ENCODE data around the gene TSPO.

TSPO gene

GRCh38 chr22:43118953-43119458, 32.4 kb upstream of the TSPO start:
- Mint-ChIP-seq H3K9me3 (no peaks in the 10 kb centered on the region), H3K4me3 (no peak overlapping the region), H3K36me3 (ENCODE audit: low read depth) (no peaks in the 10 kb centered on the region), H3K27me3 (peaks cover 11% of the 10 kb centered on the region), H3K4me1 (ENCODE audit: low read depth) (peaks cover 43% of the 10 kb centered on the region), H3K27ac (no peak overlapping the region)
- intact Hi-C loops (cut with micrococcal nuclease) = no loop called here

DNA sequence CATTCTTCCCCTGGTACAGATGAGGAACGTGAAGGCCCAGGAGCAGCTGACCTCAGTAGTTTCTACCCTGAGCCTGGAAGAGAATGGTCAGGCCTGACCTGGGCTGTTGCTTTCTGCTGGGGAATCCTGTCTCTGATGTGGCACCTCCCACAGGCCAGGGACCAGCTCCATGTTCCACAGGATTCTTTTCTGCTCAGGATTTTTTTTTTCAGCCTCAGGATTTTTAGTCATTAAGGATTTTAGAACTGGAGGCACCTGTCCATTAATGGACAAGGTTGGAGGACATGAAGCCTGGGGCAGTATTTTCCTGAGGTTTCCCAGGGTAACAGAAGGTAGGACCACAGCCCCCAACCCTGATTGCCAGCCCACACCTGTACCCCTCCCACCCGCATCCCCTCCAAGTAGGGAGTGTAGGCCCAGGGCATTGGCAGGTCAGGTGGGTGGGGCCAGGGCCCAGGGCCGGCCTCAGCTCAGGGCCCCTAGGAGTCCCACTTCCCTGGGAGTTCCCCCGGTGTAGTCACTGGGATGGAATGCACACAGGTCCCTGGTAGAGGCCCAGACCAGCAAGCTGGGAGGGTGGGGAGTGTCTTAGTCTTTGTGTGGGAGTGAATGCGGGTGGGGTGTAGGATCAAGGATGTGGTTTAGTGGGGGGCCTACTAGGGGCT, 24.7 kb upstream of the TSPO start:
- Mint-ChIP-seq H3K4me1 (ENCODE audit: low read depth) (peaks cover 62% of the 10 kb centered on the region), H3K4me3 (no peak overlapping the region), H3K9me3 (no peaks in the 10 kb centered on the region), H3K36me3 (ENCODE audit: low read depth) (no peaks in the 10 kb centered on the region), H3K27me3 (peaks cover 17% of the 10 kb centered on the region), H3K27ac (peak overlapping the region; percentile 58)
- intact Hi-C loops (cut with micrococcal nuclease) = no loop called here

- Mint-ChIP-seq H3K9me3 (no peaks in the 10 kb centered on the region), H3K4me1 (ENCODE audit: low read depth) (peaks cover 62% of the 10 kb centered on the region), H3K4me3 (no peak overlapping the region), H3K27ac (peak overlapping the region; percentile 58), H3K27me3 (peaks cover 17% of the 10 kb centered on the region), H3K36me3 (ENCODE audit: low read depth) (peaks cover 4% of the 10 kb centered on the region)
- intact Hi-C loops (cut with micrococcal nuclease) = no loop called here
Measured at GRCh38 chr22:43127166-43127908, 24.0 kb upstream of the TSPO start.

GRCh38 chr22:43128116-43128515, 23.2 kb upstream of the TSPO start:
- Mint-ChIP-seq H3K27ac (peak overlapping the region; percentile 58), H3K36me3 (ENCODE audit: low read depth) (peaks cover 12% of the 10 kb centered on the region), H3K4me1 (ENCODE audit: low read depth) (peaks cover 57% of the 10 kb centered on the region), H3K4me3 (no peak overlapping the region), H3K9me3 (no peaks in the 10 kb centered on the region), H3K27me3 (peaks cover 17% of the 10 kb centered on the region)
- intact Hi-C loops (cut with micrococcal nuclease) = no loop called here

DNA sequence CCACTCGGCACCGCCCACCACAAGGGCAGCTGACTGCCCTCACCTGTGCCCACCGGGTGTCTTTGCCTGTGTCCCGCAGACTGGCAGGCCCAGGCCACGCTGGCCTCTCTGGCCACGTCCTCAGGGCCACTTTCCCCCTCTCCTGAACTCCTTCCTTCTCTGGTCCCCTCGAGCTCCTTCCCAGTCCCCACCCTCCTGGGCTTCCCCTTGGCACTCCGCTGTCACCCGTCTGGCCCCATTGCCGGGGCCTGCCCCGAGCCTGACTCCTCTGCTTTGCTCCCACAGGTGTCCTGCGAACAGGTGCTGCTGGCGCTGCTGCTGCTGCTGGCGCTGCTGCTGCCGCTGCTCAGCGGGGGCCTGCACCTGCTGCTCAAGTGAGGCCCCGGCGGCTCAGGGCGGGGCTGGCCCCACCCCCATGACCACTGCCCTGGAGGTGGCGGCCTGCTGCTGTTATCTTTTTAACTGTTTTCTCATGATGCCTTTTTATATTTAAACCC, 22.4 kb upstream of the TSPO start:
- Mint-ChIP-seq H3K27me3 (peaks cover 17% of the 10 kb centered on the region), H3K4me1 (ENCODE audit: low read depth) (peaks cover 57% of the 10 kb centered on the region), H3K27ac (peak overlapping the region; percentile 47), H3K36me3 (ENCODE audit: low read depth) (peaks cover 20% of the 10 kb centered on the region), H3K4me3 (no peak overlapping the region), H3K9me3 (no peaks in the 10 kb centered on the region)
- intact Hi-C loops (cut with micrococcal nuclease) = no loop called here

DNA sequence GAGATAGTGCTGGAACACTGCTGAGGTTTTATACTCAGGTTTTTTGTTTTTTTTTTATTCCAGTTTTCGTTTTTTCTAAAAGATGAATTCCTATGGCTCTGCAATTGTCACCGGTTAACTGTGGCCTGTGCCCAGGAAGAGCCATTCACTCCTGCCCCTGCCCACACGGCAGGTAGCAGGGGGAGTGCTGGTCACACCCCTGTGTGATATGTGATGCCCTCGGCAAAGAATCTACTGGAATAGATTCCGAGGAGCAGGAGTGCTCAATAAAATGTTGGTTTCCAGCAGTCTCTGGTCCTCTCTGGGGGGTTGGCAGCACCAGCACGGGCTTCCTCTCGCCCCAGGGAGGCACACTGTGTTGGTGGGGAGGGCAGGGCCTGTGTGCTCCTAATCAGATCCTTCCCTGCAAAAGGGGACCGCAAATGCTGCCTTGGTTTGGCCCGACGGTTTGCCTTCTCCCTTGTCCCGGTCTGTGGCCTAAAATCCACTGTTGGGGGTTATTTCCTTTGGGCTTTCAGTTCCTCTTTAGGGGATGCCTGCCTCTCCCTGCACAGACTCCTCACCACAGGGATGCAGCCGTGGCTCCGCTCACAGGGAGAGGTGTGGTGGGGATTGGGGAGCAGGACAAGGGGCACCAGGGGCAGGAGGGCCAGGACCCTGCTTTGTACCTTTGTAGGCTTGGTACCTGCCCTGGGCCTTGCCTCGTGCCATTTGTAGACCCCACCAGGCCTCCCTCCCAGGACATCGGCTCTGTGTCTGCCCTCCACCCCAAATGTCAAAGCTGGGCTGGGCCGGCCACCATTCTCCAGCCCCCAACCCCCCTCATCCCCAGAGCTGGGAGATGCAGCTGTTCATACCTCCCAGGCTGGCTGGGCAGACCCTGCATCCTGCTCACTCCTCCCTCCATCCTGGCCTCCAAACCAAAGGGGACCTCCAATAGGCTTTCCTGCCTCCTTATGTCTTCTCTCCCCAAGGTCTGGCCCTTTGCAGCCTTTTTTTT, 21.6 kb upstream of the TSPO start:
- Mint-ChIP-seq H3K4me1 (ENCODE audit: low read depth) (peaks cover 53% of the 10 kb centered on the region), H3K27ac (peak overlapping the region; percentile 47), H3K36me3 (ENCODE audit: low read depth) (peaks cover 28% of the 10 kb centered on the region), H3K4me3 (no peak overlapping the region), H3K27me3 (peaks cover 17% of the 10 kb centered on the region), H3K9me3 (no peaks in the 10 kb centered on the region)
- intact Hi-C loops (cut with micrococcal nuclease) = no loop called here

DNA sequence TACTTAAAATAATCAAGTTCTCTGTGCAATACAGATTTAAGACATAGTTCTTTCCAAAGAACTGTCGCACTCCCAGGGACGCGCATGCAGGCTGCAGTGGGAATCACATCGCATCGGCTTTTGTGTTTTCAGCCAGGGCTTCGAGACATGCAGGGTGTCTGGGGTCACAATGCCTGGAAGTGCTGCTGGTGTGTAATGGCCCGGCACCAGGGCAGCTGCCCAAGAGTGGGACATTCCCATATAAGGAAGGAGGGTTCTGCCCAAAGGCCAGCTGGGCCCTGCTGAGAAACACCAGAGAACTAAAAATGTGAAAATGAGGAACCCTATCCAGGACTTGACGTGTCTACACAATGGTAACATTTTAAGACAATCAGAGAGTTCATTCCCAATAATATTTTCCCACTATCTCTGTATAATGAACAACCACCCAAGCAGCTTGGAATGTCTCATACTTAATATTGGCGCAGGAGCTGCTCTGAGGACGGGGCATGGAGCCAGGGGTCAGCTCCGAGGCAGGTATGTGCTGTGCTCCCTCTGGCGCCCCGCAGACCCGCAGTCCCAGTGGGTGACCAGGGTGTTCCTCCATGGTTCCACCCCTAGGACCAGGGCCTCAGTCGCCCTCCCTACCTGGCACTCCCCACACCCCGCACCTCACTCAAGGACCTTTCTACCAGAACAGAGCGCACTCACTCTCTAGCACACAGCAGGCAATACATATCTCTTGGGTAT, 19.4 kb upstream of the TSPO start:
- H3K4me1 Mint-ChIP-seq (ENCODE audit: low read depth) = peaks cover 51% of the 10 kb centered on the region
- peak overlapping the region; percentile 6 for H3K27ac Mint-ChIP-seq
- intact Hi-C loops (cut with micrococcal nuclease) = no loop called here
- H3K36me3 Mint-ChIP-seq (ENCODE audit: low read depth) = peaks cover 48% of the 10 kb centered on the region
- H3K4me3 Mint-ChIP-seq = no peak overlapping the region
- no peaks in the 10 kb centered on the region for H3K9me3 Mint-ChIP-seq
- peaks cover 17% of the 10 kb centered on the region for H3K27me3 Mint-ChIP-seq

GRCh38 chr22:43133401-43133800, 18.0 kb upstream of the TSPO start:
- Mint-ChIP-seq H3K4me3 (no peak overlapping the region), H3K9me3 (no peaks in the 10 kb centered on the region), H3K27ac (no peak overlapping the region), H3K27me3 (peaks cover 13% of the 10 kb centered on the region), H3K36me3 (ENCODE audit: low read depth) (peaks cover 62% of the 10 kb centered on the region), H3K4me1 (ENCODE audit: low read depth) (peaks cover 40% of the 10 kb centered on the region)
- intact Hi-C loops (cut with micrococcal nuclease) = no loop called here

DNA sequence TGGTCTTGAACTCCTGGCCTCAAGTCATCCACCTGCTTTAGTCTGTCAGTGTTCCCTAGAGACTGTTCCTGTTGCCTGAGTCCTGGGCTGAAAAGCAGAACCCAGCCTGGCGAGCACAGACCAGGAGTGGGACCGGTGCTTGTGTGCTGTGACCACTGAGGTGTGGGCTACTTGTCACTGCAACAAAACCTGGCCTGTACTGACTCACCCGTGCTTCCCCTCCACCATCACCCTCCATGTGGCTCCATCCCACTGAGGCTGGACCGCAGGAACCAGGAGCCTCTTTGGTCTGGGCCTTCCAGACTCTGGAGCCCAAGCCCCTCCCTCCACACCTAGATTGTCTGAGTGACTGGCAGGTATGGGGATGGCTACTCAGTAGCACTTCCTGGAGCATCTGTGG, 16.8 kb upstream of the TSPO start:
- Mint-ChIP-seq H3K36me3 (ENCODE audit: low read depth) (peaks cover 72% of the 10 kb centered on the region), H3K4me1 (ENCODE audit: low read depth) (peaks cover 28% of the 10 kb centered on the region), H3K27me3 (peaks cover 5% of the 10 kb centered on the region), H3K9me3 (no peaks in the 10 kb centered on the region), H3K4me3 (no peak overlapping the region), H3K27ac (no peak overlapping the region)
- intact Hi-C loops (cut with micrococcal nuclease) = no loop called here

GRCh38 chr22:43135565-43135964, 15.8 kb upstream of the TSPO start:
- H3K4me3 Mint-ChIP-seq = no peak overlapping the region
- H3K4me1 Mint-ChIP-seq (ENCODE audit: low read depth) = peaks cover 23% of the 10 kb centered on the region
- no peaks in the 10 kb centered on the region for H3K9me3 Mint-ChIP-seq
- peaks cover 80% of the 10 kb centered on the region for H3K36me3 Mint-ChIP-seq (ENCODE audit: low read depth)
- H3K27ac Mint-ChIP-seq = no peak overlapping the region
- peaks cover 1% of the 10 kb centered on the region for H3K27me3 Mint-ChIP-seq
- intact Hi-C loops (cut with micrococcal nuclease) = no loop called here

- Mint-ChIP-seq H3K36me3 (ENCODE audit: low read depth) (peaks cover 80% of the 10 kb centered on the region), H3K4me3 (no peak overlapping the region), H3K27me3 (no peaks in the 10 kb centered on the region), H3K27ac (no peak overlapping the region), H3K4me1 (ENCODE audit: low read depth) (peaks cover 22% of the 10 kb centered on the region), H3K9me3 (no peaks in the 10 kb centered on the region)
- intact Hi-C loops (cut with micrococcal nuclease) = no loop called here
Measured at GRCh38 chr22:43136255-43136654, 15.1 kb upstream of the TSPO start.

- Mint-ChIP-seq H3K9me3 (no peaks in the 10 kb centered on the region), H3K4me1 (ENCODE audit: low read depth) (peaks cover 17% of the 10 kb centered on the region), H3K27me3 (no peaks in the 10 kb centered on the region), H3K27ac (no peak overlapping the region), H3K36me3 (ENCODE audit: low read depth) (peaks cover 80% of the 10 kb centered on the region), H3K4me3 (no peak overlapping the region)
- intact Hi-C loops (cut with micrococcal nuclease) = no loop called here
Measured at GRCh38 chr22:43136801-43137200, 14.6 kb upstream of the TSPO start.

- H3K9me3 Mint-ChIP-seq = no peaks in the 10 kb centered on the region
- H3K36me3 Mint-ChIP-seq (ENCODE audit: low read depth) = peaks cover 29% of the 10 kb centered on the region
- no peaks in the 10 kb centered on the region for H3K27me3 Mint-ChIP-seq
- intact Hi-C loops (cut with micrococcal nuclease) = no loop called here
- peak within 1 kb of the TSS; percentile 87 for H3K4me3 Mint-ChIP-seq
- peak within 1 kb of the TSS; percentile 93 for H3K27ac Mint-ChIP-seq
- H3K4me1 Mint-ChIP-seq (ENCODE audit: low read depth) = peaks cover 50% of the 10 kb centered on the region
Measured at GRCh38 chr22:43142880-43143562, 8.3 kb upstream of the TSPO start, which contains the start of gene MCAT. TSS of gene MCAT (minus strand) at chr22:43143398. CDS start at chr22:43143348, 50 bp downstream.
